AG09309 (cell line): ENCODE measurements around the gene OLFML2A.
A peak's percentile ranks its signal among the peaks of the same experiment; 100 is the strongest.

Experiments used
- DNase-seq: peaks from one replicate; pipeline ENCODE4 v3.0.0-alpha.2; 2010; ENCODE audit warnings: low read depth
- H3K4me3 ChIP-seq: 2 replicates; pipeline ENCODE4 v1.5.1; 2011; ENCODE audit warnings: mild to moderate bottlenecking, low read depth, low read length, moderate library complexity; ENCODE audit not compliant: control insufficient read depth
- CTCF ChIP-seq: IDR thresholded peaks from 2 replicates; pipeline ENCODE4 v1.5.1; 2011; ENCODE audit warnings: mild to moderate bottlenecking, low read depth, low read length, inconsistent platforms; ENCODE audit not compliant: insufficient read depth, control insufficient read depth; ENCODE audit errors: missing control alignments

The OLFML2A gene

GRCh38 chr9:124812441-124812876, 35.5 kb downstream of the OLFML2A start:
- no peak overlapping the region; the same call in 1 of the 2 replicates for H3K4me3 ChIP-seq
- peak; percentile 87 for DNase-seq
- no peak for TF ChIP-seq CTCF

- TF ChIP-seq CTCF = no peak
- no peak for DNase-seq
- no peak overlapping the region for H3K4me3 ChIP-seq
Measured at GRCh38 chr9:124813041-124813440, 36.1 kb downstream of the OLFML2A start.

GRCh38 chr9:124813501-124814163, 36.7 kb downstream of the OLFML2A start:
- no peak overlapping the region for H3K4me3 ChIP-seq
- no peak for DNase-seq
- no peak for TF ChIP-seq CTCF

- no peak overlapping the region for H3K4me3 ChIP-seq
- TF ChIP-seq CTCF = no peak
- no peak for DNase-seq
Measured at GRCh38 chr9:124814164-124814535, 37.2 kb downstream of the OLFML2A start.

GRCh38 chr9:124815601-124816000, 38.7 kb downstream of the OLFML2A start:
- no peak overlapping the region for H3K4me3 ChIP-seq
- no peak for DNase-seq
- TF ChIP-seq CTCF = no peak

- no peak for TF ChIP-seq CTCF
- H3K4me3 ChIP-seq = no peak overlapping the region
- no peak for DNase-seq
Measured at GRCh38 chr9:124818431-124819281, 41.7 kb downstream of the OLFML2A start.
